Fibroblast of villous mesenchyme (primary cell): ENCODE results near the gene MTNR1B. TPM values are rescaled to one million over a fixed set of nuclear protein-coding genes. Genes with fewer than 3 reads are reported as not detected.

Experiments used
- DNase-seq: peaks from one replicate; pipeline ENCODE4 v3.0.0-alpha.2; 2010; ENCODE audit warnings: low read depth
- H3K4me3 ChIP-seq: 2 replicates; pipeline ENCODE4 v1.5.1; 2011; ENCODE audit warnings: low read depth, mild to moderate bottlenecking, low read length
- CTCF ChIP-seq: IDR thresholded peaks from 2 replicates; pipeline ENCODE4 v1.5.1; 2012; ENCODE audit warnings: low read depth, mild to moderate bottlenecking, low read length; ENCODE audit not compliant: insufficient read depth
- total RNA-seq: library from RNA; depleted of rRNA; stranded (reverse); fragments of >200 nt; gene quantifications from 2 replicates; pipeline ENCODE4 v1.2.3, GENCODE V29; 2012

MTNR1B gene
- total RNA-seq, 1 donor = not detected

DNA sequence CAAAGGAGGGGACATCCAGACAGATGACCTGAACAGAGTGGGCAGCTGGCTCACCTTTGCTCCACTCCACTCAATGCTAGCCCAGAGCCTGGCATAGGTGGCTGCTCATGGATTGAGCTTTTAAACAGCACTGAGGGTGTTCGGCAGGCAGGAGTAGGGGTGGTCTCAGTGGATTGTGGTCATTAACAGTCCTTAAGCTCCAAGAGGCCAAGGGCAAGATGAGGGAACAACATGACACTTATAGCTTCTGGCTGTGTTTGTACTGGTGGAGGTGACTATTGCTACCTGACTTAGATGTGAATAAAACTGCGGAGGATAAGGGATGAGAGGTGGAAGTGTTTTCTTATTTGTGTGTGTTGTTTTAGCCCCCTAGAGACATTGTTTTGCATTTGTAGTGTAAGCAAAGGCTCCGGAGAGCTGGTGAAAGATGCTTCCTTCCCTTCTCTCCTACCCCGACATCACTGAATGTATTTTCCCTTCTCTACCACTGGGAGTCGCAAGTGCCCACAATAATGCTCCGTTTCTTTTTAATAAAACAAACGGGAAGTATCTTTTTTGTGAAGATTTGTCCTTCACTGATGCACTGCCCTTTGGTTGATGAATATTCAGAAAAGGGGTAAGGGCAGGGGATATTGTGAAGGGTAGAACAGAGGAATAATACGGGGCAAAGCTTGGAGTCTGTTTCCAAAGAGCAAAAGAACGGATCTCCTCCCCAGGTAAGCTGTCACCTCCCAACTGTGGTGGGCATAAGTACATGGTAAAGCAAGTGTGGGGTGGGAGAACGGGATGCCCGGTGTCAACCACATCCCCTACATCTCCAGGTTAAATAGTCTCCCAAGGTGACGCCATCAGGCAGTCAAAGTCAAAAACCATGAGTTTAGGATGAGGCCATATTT lies 27.5 kb upstream of the MTNR1B start:
- peak; percentile 52 for DNase-seq
- no peak overlapping the region for H3K4me3 ChIP-seq
- peak; percentile 82 for TF ChIP-seq CTCF

DNA sequence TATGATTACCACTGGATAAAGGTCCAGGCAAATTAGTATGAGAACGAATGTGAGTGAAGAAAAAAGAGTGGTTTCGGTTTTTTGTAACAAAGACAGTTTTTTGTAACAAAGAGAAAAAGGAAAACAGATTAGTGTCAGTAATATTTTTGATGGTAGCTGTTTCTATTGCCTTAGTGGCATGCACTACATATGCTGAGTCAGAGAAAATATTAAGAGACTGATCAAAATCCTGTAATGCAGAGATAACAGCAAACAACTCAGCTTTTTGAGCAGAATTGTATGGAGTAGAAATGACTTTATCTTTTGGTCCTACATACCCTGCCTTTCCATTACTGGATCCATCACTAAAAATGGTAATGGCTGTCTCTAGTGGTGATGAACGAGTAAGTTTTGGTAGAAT lies 22.7 kb upstream of the MTNR1B start:
- no peak for DNase-seq
- no peak for TF ChIP-seq CTCF
- no peak overlapping the region for H3K4me3 ChIP-seq

- DNase-seq = no peak
- no peak for TF ChIP-seq CTCF
- H3K4me3 ChIP-seq = no peak overlapping the region
Observed at GRCh38 chr11:92948116-92948515, 21.3 kb upstream of the MTNR1B start.

DNA sequence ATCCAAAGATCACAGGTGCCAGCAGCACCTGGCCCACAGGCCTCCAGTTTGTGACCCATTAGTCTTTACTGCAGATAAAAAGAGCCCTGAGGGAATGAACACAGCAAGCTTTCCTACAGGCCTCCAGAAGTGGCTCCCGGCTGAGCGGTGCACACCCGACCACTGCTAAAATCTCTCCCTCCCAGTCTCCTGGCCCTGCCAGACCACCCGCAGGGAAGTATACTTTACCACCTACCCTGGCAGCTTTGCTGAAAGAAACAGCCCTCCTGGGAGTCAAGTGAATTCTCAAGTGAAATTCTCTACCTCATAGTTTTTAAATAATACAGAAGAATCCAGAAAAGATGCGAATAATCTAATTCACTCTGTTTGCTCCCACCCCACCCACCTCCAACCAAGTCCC lies 15.4 kb upstream of the MTNR1B start:
- TF ChIP-seq CTCF = no peak

DNA sequence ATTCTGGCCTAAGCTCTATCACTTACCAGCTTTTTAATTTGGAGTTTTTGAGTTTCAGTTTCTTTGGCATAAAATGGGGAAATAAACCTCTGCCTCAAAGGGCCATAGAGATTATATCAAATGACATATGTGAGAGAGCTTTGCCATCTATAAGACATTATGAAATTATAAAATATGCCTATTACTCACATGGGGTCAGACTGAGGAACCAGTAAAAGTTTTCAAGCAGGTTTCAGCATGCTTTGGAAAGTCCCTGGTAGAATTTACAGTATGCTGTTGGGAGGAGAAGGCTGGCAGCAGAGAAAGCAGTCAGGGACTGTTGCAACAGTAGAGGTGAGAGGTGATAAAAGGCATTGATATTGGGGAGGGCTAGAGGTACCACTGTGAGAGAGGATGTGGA lies 13.6 kb upstream of the MTNR1B start:
- DNase-seq = no peak
- no peak overlapping the region for H3K4me3 ChIP-seq
- no peak for TF ChIP-seq CTCF

More for the DNA sequence above, 15.4 kb upstream of the MTNR1B start:
- no peak for DNase-seq
- no peak overlapping the region for H3K4me3 ChIP-seq

DNA sequence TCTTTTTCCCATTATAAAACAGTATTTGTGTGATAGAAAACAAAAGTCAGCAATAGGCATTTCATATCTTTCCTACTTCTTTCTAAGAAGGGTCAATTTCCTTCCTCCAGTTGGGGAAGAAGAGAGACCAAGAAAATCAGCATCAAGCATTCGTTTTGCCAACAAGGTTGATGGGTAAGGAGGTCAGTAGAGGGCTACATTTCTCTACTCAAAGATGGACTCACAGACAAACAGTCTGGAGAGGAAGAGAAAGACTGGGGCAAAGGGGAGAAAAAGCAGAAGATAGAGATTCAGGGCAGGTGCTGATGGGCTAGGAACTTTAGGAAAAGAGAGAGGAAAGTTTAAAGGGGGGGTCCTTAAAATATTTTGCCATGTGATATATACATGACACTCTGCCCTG lies 8.6 kb upstream of the MTNR1B start:
- no peak for TF ChIP-seq CTCF
- H3K4me3 ChIP-seq = no peak overlapping the region
- DNase-seq = peak; percentile 3
